PC-9 (cell line): ENCODE data around the gene DAZAP2.

Source experiments
- EZH2 ChIP-seq: fragments of 200-600 bp; sonication (generic); IDR thresholded peaks from 2 replicates; pipeline ENCODE4 v1.8.0; 2017; ENCODE audit warnings: antibody characterized with exemption, low read depth
- TF ChIP-seq, protein P1 (sequence below): fragments of 200-600 bp; sonication (generic); conservative IDR thresholded peaks from 2 replicates; pipeline ENCODE4 v1.6.1; 2017; ENCODE audit warnings: mixed run types, antibody characterized with exemption, mild to moderate bottlenecking, moderate library complexity

DNA sequence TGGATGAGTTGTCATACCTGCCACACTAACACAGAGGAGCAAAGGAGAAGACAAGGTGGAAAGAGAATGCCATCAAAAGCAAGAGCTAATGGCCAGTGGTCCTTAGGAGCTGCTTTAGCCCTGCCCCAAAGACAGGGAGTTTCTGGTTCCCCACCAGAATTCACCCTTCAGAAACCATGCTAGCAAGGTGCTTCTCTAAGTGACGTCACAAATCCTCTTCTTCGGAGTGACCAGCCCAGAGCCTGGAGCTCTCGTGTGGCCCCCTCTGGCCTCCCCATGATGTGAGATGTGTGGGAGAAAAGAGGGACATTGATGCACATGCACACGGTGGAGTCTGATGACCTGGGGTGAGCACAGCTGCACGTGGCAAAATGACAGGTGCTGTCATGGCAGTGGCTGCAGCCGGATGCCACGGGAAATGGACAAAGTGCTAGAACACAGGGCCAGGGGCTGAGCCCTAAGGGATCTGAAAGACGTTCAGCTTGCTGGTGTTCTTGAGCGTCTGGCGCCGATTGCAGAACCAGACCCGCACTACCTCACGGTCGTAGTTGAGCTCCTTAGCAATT is 48.8 kb upstream of the DAZAP2 start:
- TF ChIP-seq, protein P1, sequence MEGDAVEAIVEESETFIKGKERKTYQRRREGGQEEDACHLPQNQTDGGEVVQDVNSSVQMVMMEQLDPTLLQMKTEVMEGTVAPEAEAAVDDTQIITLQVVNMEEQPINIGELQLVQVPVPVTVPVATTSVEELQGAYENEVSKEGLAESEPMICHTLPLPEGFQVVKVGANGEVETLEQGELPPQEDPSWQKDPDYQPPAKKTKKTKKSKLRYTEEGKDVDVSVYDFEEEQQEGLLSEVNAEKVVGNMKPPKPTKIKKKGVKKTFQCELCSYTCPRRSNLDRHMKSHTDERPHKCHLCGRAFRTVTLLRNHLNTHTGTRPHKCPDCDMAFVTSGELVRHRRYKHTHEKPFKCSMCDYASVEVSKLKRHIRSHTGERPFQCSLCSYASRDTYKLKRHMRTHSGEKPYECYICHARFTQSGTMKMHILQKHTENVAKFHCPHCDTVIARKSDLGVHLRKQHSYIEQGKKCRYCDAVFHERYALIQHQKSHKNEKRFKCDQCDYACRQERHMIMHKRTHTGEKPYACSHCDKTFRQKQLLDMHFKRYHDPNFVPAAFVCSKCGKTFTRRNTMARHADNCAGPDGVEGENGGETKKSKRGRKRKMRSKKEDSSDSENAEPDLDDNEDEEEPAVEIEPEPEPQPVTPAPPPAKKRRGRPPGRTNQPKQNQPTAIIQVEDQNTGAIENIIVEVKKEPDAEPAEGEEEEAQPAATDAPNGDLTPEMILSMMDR = no peak
- no peak for TF ChIP-seq EZH2
